GM18868 (cell line): Measurements from ENCODE around the gene CA12.
"Not testable (repeated sequence)": the region's sequence is repeated elsewhere in the genome, so short reads cannot be mapped to it uniquely, and the experiment has no call there.

Experiments used
- ATAC-seq: cut with Tn5 transposase; IDR thresholded peaks from one replicate; pipeline ENCODE4 v1.9.1; 2021; ENCODE audit warnings: mild to moderate bottlenecking, moderate library complexity; ENCODE audit not compliant: unreplicated experiment

Gene CA12

DNA sequence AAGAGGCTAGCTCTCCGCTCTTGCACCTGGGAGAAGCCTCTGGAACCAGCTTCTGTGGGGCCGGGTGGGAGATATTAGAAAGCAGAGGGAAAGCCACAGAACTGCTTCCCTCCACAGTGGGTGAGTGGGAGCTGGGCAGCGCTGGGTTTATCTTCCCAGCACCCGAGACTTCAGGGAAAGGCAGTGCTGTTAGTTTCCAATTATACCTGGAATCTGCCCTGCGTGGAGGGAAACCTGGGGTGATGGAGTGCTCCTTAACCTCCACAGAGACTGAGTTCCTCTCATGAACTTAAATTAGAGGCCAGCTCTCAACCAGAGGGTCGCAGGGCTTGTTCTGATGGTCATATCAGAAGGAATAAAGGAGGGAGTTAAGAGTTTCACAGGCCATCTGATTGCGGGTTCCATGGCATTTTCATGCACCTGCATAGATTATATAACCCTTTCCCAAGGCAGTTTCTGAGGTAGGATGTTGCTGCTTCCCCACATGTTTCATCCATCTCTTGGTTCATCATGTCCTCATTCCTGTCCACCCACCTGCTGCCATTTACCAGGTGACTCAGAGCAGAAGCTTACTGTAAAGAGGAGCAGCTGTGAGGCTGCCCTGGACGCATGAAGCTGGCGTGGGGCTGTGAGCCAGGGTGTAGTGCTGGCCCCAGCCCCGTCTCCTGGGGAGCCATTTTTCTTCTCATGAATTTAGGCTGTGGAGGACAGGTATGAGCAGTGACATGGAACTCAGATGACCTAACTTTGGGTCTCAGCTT lies 42.5 kb downstream of the CA12 start:
- no peak for ATAC-seq

DNA sequence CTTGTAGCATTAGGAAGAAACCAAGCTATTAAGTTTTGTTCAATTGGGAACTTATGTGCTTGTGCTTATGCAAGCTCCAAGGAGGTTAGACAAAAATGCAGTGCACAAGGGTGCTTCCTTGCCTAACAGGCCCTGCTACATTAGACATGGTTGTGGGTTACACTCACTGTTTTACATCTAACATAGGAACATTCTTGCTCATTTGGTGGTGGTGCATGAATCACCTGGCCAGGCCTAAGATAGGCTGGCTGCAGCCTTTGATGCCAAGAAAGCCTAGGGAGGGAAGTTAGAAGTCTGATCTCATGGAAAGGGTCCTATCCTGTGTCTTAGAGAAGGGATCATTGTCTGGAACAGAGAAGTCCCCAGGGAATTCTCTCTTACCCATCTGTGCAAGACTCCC lies 43.5 kb downstream of the CA12 start:
- no peak for ATAC-seq

DNA sequence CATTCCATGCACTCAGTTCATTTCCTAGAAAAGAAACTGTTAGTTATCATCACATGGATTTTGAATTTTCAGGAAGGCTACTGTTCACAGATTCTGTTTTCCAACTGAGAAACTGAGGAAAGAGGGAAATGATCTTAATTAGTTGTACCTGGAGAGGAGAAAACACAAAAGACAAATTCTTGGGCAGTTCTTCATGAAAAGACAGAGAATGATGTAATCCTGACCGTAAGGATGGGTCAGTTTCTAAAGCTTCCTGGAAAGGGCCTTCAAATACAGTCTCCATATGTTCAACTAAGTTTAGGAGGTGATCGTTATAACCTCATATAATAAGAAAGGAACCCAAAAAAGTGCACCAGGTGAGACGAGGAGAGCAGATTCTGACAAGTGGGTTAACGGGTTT lies 44.6 kb downstream of the CA12 start:
- ATAC-seq: no peak

DNA sequence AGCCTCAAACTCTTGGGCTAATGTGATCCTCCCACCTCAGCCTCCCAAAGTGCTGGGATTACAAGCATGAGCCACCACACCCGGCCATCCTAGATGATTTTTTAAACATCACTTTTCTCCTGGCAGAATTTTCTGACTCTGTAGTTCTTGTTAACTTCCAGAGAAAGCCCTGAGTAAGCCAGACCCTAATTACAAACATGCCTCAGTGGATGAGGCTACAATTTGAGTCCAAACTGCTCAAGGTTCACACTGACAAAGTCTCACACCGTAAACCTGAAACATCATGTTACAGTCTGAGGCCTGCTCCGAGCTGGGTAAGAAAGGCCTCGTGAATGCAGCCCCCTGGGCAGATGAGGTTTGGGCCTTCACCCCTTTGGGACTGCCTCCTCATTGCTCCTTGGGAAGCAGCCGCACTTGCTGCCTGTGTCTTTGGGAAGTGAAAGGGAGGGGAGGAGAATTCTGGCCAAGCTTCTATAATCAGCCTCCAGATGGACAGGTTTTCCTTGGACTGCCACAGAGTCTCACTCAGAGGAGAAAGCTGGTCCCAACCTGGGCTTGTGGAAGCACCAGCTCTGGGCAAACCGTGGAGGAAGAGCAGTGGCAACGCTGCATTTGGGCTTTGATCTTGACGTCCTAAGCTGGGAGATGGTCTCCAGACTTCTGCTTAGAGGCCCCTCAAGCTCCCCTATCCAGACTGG lies 46.0 kb downstream of the CA12 start:
- ATAC-seq: no peak

DNA sequence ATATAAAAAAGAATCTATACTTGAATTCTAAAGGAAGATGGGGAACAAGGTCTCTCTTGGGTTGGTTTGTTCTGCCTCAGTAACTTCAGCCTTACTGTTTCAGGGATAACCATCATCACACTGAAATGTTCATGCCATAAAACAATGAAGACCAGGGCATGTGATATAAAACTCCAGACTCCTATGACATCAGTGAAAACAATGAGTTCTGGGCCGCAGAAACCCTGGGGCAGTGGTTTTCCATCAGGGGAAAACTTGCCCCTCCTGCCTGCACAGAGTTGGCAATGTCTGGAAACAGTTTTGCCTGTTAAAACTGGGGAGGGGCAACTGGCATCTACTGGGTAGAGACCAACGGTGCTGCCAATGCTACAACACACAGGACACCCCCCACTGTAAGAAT lies 46.8 kb downstream of the CA12 start:
- no peak for ATAC-seq

DNA sequence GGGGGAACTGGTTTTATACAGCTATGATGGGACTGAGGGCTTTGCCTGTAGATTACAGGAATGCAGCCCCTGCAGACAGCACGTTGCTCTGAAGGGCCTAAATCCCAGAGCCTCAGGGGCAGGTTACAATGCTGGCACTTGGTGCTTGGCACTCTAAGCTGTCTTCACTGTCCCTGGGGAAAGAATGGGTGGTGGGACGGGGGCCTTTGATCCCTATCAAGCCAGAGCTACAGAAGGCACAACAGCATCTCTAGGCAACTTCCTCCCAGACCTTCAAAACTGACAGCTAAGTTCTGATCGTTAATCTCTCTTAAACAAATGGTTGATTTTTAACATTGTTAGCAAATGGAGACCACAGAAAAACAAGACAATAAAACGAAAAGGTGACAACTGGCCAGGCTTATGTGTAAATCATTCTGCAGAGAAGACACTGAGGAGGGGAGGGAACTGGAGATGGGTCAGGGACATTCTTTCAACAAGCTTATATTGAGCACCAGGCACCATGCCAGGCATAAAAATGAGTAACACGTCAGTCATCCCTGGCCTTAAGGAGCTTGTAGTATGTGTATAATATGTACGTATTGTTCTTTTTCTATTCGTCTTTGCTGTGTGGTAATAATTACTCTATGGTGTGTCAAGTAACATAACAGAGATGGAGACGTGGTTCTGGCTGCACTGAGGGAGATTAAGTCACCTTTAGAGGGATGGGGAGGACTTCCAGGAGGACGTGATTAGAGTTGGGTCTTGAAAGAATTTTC lies 49.1 kb downstream of the CA12 start:
- no peak for ATAC-seq

DNA sequence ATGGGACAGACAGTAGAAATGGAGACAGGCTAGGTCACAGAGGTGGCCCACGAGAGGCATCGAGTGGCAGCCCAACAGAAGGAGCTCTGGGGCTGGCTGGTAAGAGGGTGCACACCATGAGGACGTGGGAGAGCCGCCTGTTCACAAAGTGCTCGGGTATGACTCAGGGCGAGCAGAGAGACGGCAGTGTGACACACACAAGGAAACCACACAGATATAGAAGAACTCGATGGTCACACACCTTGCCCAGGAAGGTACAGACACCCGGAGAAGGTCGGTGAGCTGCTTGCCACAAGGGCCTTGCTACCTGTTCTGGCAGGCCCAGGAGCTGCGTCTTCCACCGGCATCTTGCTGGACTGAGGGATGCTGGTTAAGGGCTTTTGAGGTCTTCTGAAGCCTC lies 50.2 kb downstream of the CA12 start:
- no peak for ATAC-seq

DNA sequence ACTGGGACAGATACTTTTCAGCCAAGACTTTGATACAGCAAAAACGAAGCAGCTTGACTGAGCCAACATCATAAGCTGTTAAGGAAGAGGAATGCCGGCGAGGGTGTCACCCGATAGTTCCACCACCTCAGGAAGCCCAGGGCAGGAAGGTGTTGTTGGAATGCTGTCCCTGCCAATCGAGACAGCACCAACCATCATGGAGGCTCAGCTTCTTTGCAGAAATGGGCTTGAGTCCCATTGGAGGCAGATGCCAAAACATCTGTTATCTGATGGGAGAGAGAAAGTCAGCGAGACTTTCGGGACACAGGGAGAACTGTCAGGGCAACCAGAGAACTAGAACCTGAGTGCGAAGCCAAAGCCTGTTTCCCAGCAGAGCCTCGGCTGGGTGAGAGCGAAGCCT lies 50.7 kb downstream of the CA12 start:
- no peak for ATAC-seq

DNA sequence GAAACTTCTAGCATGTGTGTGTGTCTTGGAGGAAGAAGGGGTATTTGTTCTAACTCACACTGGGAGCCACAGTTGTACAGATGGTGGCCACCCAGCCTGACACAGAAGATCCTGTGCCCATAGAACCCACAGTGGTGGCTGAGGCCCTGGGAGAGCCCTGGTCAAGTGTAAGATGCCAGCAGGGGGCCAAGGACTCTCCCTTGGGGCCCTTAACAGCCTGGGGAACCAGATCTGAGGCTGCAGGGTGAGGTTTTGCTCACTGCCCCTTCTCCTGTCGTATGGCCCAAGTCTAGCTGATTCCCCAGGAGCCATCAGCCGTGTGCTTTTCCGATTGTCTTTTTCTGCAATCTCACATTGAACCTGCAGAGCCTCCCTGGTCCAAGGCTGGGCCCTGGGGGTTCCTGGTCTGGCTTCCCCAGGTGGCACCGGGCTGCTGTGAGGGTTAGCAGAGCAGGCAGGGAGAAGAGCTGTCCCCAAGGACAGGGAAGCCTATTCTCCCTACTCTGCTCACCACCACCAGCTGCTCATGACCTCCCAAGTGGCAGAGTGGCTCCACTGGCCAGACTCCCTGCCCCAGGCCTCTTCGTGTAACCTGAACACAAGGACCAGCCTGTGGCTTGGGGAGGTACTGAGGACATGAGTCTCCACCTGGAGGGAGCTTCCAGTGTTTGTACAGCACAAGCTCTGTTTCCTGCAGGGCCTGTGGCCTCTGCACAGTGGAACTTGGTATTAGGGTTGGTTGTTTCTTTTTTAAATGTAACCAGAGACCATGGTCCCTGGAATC lies 51.9 kb downstream of the CA12 start:
- ATAC-seq: no peak

DNA sequence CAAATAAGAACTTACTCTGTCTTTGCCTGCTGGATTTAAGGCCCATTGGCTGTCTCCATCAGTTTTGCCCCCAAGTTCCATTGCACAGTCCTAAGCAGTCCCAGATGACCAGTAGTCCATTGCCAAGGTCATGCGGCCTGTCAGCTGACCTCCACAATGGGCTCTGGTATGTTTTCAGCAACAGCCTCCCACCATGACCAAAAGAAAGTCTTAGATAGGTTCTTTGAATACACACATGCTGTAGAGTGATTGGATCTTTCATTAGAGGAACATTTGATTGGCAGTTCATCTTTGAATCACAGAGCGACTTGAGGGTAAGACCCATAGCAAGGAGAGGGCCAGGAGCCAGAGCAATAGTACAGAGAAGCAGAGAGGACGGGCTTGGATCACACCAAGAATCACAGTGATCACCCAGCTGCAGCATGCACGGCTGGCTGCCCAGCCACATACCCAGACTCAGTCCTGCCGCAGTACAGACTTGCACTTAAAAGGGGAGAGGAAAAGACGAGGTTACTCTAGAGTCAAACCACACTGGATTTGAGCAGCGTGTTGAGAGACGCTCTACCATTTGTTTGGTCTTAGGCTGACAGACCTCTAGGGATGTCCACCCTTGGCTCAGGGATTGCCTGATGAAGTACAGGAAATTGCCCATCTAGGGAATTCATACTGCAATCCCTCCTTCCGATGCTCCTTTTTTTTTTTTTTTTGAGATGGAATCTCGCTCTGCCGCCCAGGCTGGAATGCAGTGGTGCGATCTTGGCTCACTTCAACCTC lies 53.8 kb downstream of the CA12 start:
- ATAC-seq: no peak

DNA sequence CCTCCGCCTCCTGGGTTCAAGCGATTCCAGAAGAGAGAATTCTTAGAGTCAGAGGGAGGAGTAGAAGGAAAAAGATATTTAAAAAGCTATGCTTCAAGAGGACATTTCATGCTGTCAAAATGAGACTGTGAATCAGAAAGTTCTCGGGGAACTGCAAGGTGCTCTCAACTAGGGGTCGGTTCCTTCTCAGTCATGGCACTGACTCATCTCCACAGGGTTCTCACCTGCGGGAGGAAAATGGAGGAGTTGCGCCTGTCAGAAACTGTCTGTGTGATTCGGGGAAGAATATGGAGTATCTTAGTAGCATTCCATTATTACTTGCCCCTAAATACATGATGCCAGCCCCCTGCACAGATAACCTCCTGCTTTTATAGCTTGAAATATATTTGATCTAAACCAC lies 56.9 kb downstream of the CA12 start:
- no peak for ATAC-seq

DNA sequence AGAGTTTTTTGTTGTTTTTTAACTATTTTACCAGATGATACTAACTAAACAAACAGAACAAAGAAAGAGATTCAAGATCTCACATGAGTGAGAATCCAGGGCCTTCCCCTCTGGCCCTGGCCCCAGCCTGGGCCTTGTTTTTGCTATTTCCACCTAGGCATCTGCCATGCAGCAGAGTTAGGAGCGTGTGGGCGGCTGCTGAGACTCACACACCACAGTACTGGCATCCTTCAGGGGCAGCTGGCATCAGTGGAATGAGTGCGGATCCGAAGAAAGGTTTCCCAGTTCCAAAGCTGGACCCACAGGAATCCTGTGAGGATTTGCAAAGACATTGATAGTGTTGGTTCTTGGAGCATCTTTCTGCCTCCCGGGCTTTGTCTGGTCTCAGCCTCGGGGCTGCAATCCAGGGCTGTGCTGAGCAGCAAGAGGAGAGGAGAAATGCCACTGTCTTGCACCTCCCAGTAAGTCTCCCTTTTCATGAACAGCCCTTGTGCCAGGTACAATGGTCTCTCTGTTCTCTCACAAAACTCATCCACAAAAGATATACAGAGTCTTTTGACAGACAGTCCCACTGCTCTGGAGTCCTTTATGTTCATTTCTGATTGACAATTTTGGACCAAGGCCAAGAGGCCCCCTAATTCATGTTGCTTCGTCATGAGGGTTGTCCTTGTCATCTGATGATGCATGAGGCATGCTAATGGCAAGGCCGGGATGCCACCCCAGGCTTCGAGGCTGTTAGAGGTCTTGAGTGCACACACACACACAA lies 57.7 kb downstream of the CA12 start:
- ATAC-seq: no peak

DNA sequence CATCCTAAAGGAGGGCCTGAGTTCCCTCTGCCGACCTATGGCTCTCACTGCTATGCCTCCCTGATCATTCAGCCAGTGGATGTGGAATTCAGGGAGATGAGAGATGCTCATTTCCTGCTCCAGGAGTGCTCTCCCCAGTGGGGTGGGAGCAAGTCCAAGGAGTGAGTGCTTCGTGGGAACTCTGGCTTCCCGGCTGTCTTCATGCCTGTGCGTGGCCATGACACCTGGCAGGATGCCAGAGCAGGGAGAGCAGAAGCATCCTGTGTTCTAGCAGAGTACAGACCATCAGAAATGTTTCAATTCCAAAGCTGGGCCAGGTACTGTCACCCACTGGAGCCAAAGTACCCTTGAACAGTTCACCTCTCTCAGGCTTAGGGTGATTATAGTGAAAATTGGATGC lies 59.1 kb downstream of the CA12 start:
- ATAC-seq: no peak

DNA sequence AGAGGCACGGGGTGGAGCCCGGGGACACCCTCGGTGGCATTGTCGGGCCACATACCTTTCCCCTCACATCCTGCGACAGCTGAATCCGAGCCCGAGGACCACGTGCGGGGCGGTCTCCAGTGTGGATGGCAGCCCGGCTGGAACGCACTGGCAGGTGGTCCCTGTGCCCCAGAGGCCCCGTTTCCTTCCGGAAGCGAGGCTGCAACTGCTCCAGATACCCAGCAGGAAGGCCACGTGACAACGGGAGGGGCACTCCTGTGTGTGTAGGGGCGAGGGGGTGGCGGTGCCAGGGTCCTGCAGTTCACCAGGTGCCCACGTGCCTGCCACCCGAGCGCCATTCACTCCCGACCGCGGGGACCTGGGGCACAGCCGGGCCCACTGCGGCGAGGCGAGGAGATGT lies 60.2 kb downstream of the CA12 start:
- no peak for ATAC-seq

DNA sequence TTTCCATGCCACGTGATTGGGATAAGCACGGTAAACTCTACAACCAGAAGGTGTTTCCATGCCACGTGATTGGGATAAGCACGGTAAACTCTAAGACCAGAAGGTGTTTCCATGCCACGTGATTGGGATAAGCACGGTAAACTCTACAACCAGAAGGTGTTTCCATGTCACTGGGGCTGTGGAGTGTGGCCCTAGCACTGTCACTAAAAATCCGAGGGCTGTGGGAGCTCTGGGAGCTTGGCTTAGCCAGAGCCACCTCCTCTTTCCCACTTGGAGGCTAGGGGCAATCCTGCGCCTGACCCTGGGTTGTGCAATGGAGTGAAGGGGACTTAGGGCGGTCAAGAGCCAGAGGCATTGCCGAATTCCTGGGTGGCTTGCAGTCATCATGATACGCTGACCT lies 60.7 kb downstream of the CA12 start:
- ATAC-seq: not testable (repeated sequence)

DNA sequence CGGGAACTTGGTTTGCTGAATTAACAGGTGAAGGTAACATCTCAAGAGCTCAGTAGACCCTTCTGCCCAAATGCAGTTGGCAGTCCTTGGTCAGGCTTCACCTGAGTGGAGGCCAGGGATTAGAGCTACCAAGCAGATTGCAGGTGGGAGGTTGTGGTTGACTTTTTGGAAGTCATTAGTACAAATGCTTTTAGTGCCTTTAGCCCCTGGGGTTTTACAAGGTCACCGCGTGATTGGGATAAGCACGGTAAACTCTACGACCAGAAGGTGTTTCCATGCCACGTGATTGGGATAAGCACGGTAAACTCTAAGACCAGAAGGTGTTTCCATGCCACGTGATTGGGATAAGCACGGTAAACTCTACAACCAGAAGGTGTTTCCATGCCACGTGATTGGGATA lies 61.2 kb downstream of the CA12 start:
- not testable (repeated sequence) for ATAC-seq

DNA sequence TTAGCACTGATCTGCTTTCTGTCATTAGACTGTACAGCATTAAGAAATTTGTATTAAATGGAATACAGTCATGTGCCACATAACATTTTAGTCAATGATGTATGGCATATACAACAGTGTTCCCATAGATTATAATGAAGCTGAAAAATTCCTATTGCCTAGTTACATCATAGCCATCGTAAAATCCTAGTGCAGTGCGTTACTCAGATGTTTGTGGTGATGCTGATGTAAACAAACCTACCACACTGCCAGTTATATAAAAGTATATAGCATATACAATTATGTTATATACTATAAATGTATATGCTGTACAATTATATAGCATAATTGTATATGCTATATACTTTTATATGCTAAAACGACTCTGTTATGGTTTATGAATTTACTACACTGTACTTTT lies 62.6 kb downstream of the CA12 start:
- ATAC-seq: no peak

DNA sequence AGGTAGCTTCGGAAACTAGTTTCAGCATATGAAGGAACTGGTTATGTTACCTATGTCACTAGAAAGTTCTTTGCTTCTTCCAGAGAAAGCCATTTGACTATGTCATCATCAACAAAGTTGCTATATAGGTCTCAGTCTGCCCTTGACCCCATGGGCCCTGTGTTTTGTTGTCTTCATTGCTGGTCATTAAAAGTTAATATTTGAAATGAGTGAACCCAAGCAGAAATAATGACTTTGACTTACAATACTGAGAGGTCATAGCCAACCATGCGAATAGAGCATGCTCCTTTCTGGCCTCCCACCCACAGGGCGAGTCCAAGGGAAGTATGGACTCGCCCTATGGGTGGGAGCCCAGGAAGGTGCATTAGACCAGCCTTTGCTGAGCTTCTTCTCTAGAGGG lies 63.3 kb downstream of the CA12 start:
- ATAC-seq: no peak

DNA sequence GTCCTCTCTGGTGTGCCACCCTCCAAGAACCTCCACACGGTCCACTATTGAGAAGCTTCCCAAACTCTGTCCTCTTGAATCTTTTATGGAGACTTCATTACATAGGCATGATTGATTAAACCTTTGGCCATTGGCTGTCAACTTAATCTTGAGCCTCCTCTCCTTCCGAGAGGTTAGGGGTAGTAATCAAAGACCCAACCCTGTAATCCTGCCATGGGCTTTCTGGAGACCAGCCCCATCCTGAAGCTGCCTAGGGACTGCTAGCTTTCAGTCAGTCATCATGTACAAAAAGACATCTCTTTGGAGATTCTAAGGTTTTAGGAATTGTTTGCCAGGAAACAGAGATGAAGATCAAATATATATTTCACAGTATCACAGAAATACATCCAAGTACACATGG lies 67.2 kb downstream of the CA12 start:
- ATAC-seq: no peak

DNA sequence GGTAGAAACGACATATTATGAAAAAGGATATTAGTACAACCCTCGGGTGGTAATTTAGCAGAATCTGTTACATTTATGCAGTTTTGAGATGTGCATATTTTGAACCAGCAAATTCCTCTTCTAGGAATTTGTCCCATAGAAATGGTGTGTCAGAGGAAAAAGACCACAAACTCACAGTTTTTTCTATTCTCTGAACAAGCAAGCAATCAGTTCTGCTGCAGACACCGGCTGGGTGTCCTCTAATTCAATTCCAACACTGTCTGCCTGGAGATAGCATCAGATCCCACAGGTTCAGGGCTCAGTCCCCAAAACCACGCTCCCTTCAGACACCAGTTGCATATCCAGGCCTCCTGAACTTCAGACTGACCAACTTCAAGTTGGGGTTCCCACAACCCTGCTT lies 67.8 kb downstream of the CA12 start:
- ATAC-seq: no peak
